Activated T-cell treated with anti-CD3 and anti-CD28 coated beads, Interleukin-2, amount 50 U/mL, for 48 hours (primary cell): ENCODE results near the gene ZNF433.
"Not testable (repeated sequence)": the region's sequence is repeated elsewhere in the genome, so short reads cannot be mapped to it uniquely, and the experiment has no call there.

Experiments used
- DNase-seq, 2 experiments: peaks; one replicate each; pipeline ENCODE4 v3.0.0-alpha.2; 2020

Gene ZNF433

DNA sequence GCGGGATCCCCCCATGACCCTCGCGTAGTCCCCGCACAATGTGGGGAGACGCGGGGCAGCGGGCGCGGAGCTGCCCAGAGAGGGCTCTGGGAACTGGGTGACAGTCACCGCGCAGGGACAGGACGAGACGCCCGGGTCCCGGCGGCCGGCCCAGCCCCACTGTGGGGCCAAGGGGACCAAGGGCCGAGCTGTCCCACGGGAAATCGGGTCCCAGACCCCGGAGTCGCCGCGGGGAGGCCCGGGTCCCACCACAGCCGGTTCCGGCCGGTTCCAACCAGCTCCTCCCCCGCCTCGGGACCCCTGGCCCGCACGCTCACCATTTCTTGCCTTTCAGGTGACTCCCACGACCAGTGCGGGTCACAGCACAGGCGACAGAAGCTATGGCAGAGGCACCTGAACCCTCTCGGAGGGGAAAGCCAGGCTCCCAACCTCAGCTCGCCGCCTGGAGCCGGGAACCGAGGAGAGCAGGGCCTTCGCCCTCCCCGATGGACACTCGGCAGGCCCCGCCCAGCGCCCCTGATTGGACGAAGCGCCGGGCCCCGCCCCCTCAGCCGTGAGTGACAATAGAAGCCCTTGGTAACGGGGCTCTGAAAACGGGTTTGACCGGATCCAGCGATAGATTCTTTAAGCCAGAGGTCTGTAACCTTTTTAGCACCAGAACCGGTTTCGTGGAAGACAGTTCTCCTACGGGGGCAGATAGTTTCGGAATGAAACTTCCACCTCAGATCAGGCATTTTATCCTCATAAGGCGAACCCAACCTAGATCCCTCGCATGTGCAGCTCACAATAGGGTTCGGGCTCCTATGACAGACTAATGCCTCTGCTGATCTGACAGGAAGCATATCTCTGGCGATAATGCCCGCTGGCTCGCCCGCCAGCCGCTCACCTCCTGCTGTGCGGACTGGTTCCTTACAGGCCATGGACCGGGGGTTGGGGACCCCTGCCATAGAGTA lies at the start of gene ZNF433:
Gene ZNF433 (minus strand): TSS at position 460 of the 953 bp plus-strand sequence. CDS start 140 bp downstream, at position 320.
- peak; percentile 79 to 82 for DNase-seq

DNA sequence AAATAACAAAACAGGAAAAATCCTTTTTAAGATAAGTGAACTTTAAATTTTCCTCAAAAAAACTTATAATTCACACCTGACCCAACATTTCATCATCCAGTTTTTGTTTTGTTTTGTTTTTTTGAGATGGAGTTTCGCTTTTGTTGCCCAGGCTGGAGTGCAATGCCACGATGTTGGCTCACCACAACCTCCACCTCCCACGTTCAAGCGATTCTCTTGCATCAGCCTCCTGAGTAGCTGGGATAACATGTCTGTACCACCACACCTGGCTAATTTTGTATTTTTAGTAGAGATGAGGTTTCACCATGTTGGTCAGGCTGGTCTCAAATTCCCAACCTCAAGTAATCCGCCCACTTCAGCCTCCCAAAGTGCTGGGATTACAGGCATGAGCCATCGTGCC lies 47.9 kb upstream of the ZNF433 start:
- not testable (repeated sequence) for DNase-seq

GRCh38 chr19:12077375-12077774 lies 41.9 kb upstream of the ZNF433 start:
- DNase-seq, result no peak

DNA sequence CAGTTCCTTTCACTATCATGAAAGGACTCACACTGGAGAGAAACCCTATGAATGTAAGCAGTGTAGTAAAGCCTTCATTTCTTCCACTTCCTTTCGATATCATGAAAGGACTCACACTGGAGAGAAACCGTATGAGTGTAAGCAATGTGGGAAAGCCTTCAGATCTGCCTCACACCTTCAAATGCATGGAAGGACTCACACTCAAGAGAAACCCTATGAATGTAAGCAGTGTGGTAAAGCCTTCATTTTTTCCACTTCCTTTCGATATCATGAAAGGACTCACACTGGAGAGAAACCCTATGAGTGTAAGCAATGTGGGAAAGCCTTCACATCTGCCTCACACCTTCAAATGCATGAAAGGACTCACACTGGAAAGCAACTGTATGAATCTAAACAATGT lies 40.9 kb upstream of the ZNF433 start:
- not testable (repeated sequence) for DNase-seq

DNA sequence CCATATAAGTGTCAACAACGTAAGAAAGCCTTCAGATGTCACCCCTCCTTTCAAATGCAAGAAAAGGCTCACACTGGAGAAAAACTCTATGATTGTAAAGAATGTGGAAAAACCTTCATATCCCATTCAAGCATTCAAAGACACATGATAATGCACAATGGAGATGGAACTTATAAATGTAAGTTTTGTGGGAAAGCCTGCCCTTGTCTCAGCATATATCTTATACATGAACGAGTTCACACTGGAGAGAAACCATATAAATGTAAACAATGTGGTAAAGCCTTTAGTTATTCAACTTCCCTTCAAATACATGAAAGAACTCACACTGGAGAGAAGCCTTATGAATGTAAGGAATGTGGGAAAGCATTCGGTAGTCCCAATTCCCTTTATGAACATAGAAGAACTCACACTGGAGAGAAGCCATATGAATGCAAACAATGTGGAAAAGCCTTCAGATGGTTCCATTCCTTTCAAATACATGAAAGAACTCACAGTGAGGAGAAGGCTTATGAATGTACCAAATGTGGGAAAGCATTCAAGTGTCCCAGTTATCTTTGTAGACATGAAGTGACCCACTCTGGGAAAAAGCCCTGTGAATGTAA lies 40.2 kb upstream of the ZNF433 start:
- DNase-seq, result no peak

GRCh38 chr19:12064590-12065538 lies 29.4 kb upstream of the ZNF433 start, which contains the start of gene ZNF844:
Gene ZNF844 (plus strand): TSS chr19:12064731. CDS start chr19:12064874, 143 bp downstream.
- peak; percentile 86 to 87 for DNase-seq

- no peak for DNase-seq
Observed at GRCh38 chr19:12055784-12056183, 20.3 kb upstream of the ZNF433 start.

GRCh38 chr19:12052497-12053169 lies 17.2 kb upstream of the ZNF433 start, which contains the start of gene ZNF878:
Gene ZNF878 (minus strand): TSS chr19:12052961. CDS start chr19:12052801, 160 bp downstream.
- peak; percentile 69 to 74 for DNase-seq

DNA sequence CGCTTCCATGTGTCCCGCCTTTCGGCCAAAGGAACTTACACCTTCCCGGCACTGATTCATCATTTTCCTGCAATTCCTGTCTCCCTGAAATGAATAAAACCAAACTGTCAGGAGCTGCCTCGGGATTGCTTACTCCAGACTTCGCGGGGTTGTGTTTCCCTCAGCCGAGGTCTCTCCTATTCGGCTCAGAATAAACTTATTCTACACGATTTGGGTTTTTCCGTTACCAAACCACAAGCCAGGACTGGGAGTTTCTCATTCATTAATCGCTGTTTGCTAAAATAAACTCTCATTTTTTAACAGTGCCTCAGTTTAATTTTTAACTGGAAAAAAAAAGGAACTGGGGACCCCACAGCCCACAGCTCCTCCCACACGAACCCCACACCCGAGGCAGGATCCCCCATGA lies 16.6 kb upstream of the ZNF433 start:
- no peak for DNase-seq

DNA sequence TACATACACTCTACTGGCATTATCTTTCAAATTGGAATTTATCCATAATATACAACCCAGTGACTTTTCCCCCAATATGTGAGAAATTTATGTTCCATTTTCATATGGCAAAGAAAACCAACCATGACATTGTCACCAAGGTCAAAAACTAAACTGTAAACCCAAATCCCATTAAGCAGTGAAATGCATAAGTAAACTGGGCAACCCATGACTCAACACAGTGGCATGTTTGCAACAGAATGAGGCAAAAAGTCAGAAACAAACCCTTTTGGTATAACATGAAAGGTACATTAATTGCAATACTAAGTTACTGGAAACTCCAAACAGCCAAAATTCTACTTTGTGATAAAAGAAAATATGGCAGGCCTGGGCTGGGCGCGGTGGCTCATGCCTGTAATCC lies 12.4 kb upstream of the ZNF433 start:
- no peak for DNase-seq

DNA sequence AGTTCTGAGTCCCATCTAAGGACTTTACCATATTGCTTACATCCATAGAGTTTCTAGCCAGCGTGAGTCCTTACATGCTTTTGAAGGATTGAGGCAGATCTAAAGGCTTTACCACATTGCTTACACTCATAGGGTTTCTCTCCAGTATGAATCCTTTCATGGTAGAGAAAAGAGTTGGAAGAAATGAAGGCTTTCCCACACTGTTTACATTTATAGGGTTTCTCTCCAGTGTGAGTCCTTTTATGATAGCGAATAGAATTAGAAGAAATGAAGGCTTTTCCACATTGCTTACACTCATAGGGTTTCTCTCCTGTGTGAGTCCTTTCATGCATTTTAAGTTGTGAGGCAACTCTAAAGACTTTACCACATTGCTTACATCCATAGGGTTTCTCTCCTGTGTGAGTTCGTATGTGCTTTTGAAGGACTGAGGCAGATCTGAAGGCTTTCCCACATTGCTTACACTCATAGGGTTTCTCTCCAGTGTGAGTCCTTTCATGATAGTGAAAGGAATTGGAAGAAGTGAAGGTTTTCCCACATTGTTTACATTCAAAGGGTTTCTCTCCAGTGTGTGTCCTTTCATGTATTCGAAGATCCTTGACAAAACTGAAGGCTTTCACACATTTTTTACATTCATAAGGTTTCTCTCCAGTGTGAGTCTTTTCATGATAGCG lies 8.4 kb upstream of the ZNF433 start:
- DNase-seq, result no peak

DNA sequence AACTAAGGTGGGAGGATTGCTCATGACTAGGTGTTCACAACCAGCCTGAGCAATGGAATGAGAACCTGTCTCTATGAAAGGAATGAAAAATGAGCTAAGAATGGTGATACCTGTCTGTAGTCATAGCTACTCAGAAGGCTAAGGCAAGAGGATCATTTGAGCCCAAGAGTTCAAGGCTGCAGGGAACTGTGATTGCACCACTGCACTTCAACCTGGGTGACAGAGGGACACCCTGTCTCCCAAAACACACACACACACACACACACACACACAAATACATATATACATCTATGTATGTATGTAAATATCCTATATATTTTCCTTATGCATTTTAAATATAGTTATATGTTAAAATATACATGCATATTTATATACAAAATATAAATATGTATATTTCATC lies 7.4 kb upstream of the ZNF433 start:
- DNase-seq, result no peak

GRCh38 chr19:12034620-12035019 lies 859 bp downstream of the ZNF433 start:
- DNase-seq, result no peak

DNA sequence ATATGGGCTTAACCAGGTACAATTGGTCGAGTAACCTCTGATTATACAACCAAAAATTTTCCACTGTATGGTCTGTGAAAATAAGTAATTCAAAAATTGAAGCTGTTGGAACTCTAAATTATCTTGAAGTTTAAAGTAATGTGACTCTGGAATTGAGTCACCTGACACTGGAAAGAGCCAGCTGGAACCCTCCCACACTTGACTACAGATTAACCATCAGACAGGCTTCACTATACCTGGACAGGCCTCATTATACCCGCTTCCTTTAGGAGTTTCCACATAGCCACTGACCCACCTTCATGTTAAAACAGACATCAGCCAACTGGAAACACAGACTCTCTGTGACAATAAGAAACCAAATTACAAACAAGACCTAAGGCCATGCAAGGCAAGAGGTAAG lies 1.3 kb downstream of the ZNF433 start:
- no peak for DNase-seq

DNA sequence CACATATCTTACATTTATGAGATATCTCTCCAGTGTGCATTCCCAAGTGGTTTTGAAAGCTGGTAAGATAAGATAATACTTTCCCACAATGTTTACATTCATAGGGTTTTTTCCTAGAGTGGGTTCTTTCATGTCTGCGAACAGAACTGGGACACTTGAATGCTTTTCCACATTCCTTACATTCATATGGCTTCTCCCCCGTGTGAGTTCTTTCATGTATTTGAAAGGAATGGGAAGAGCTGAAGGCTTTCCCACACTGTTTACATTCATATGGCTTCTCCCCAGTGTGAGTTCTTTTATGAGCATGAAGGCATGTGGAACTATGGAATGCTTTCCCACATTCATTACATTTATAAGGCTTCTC lies 19.7 kb downstream of the ZNF433 start:
- no peak for DNase-seq

DNA sequence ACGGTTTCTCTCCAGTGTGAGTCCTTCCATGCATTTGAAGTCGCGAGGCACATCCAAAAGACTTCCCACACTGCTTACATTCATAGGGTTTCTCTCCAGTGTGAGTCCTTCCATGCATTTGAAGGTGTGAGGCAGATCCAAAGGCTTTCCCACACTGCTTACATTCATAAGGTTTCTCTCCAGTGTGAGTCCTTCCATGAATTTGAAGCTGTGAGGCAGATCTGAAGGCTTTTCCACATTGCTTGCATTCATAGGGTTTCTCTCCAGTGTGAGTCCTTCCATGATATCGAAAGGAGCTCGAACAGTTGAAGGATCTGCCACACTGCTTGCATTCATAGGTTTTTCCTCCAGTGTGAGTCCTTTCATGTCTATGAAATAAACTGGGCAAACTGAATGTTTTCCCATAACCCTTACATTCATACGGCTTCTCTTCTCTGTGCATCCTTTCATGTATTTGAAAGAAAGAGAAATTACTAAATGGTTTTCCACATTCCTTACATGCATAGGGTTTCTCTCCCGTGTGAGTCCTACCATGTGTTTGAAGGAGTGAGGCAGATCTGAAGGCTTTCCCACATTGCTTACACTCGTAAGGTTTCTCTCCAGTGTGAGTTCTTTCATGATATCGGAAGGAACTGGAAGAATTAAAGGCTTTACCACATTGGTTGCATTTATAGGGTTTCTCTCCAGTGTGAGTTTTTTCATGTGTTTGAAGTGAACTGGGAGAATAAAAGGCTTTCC lies 20.3 kb downstream of the ZNF433 start:
- no peak for DNase-seq

DNA sequence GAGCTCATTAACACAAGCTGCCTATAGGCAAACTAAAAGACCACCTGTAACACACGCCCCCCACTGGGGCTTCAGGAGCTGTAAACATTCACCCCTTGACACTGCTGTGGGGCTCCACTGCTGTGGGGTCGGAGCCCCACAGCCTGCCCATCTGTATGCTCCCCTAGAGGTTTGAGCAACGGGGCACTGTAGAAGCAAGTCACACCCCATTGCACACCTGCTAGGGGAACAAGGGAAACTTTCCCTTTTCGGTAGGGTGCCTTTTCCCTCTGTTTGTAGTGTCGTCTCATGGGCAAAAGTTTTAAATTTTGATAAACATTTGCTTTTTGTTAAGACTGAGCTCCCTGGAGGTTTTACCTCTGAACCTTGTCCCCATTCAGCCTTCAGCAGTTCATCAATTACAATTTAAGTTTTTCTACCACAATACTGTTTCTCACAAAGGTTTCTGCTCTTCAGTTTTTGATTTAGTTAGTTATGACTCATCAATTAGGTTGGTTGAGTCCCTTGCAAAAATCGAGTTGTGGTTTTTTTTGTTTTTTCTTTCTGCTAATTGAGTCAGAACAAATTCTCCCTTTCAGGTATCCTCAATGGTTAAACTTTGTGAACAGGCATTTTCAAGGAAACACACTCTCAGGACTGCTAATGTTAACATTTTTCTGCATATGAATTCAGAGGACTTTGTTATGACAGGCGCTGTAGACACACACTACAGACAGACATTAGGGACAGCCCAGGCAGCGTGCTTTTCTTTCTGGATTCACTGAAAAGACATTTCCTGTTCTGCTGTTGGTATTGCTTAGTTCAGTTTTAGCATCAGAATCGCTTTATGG lies 35.1 kb downstream of the ZNF433 start:
- DNase-seq, result peak; percentile 31 to 32

GRCh38 chr19:11995174-11995573 lies 40.3 kb downstream of the ZNF433 start:
- DNase-seq, result no peak

DNA sequence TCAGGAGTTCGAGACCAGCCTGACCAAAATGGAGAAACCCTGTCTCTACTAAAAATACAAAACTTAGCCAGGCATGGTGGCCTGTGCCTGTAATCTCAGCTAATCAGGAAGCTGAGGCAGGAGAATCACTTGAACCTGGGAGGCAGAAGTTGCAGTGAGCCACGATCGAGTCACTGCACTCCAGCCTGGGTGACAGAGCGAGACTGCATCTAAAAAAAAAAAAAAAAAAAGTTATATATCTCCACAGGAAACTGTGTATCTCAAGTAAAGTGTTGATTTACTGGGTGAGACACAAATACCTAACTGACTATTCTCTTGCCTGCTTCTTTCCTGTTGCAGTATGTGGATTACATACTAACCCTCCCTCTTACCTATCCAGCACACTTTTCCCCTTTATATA lies 43.6 kb downstream of the ZNF433 start:
- not testable (repeated sequence) for DNase-seq

DNA sequence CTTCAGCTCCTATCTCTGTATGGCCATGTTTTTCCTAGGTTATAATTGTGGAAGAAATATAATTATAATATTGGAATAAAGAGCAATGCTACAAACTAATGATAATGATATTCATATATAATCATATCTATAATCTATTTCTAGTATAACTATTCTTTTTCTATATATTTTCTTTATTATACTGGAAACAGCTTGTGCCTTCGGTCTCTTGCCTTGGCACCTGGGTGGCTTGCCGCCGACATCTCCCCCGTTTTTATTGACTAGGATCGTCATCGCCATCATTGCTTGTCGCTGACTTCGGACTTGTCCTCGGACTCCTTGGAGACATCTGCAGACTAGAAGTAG lies 46.4 kb downstream of the ZNF433 start:
- DNase-seq, result no peak
